Smooth muscle cell (in vitro differentiated cells): Measurements from ENCODE around the gene SMAD5. TPM values are rescaled to one million over a fixed set of nuclear protein-coding genes. Genes with fewer than 3 reads are reported as not detected.
A peak's percentile ranks its signal among the peaks of the same experiment; 100 is the strongest.

Experiments used
- DNase-seq: peaks from one replicate; lab custom pipeline; 2025; ENCODE audit not compliant: unreplicated experiment; lab: John Stamatoyannopoulos, UW
- H2AFZ ChIP-seq: fragments of 200-600 bp; sonication (generic); 2 replicates; pipeline ENCODE4 v1.6.0; 2016; ENCODE audit warnings: antibody characterized with exemption, low read depth, mild to moderate bottlenecking
- H3F3A ChIP-seq: fragments of 200-600 bp; sonication (generic); 2 replicates; pipeline ENCODE4 v1.6.0; 2017; ENCODE audit warnings: antibody characterized with exemption, low read depth
- H3K27ac ChIP-seq: fragments of 200-600 bp; sonication (generic); 2 replicates; pipeline ENCODE4 v1.5.1; 2016; ENCODE audit warnings: low read depth, mild to moderate bottlenecking
- H3K27me3 ChIP-seq: fragments of 200-600 bp; sonication (generic); 2 replicates; pipeline ENCODE4 v1.6.1; 2016; ENCODE audit warnings: low read depth, mild to moderate bottlenecking
- H3K36me3 ChIP-seq: fragments of 200-600 bp; sonication (generic); 2 replicates; pipeline ENCODE4 v1.5.1; 2016; ENCODE audit warnings: low read depth
- H3K4me1 ChIP-seq: fragments of 200-600 bp; sonication (generic); 2 replicates; pipeline ENCODE4 v1.5.1; 2016; ENCODE audit warnings: low read depth
- H3K4me2 ChIP-seq: fragments of 200-600 bp; sonication (generic); 2 replicates; pipeline ENCODE4 v1.6.0; 2016; ENCODE audit warnings: mild to moderate bottlenecking
- H3K4me3 ChIP-seq: fragments of 200-600 bp; sonication (generic); 2 replicates; pipeline ENCODE4 v1.5.1; 2016; ENCODE audit warnings: mild to moderate bottlenecking
- H3K79me2 ChIP-seq: fragments of 200-600 bp; sonication (generic); 2 replicates; pipeline ENCODE4 v1.6.0; 2016; ENCODE audit warnings: low read depth, mild to moderate bottlenecking
- H3K9ac ChIP-seq: fragments of 200-600 bp; sonication (generic); 2 replicates; pipeline ENCODE4 v1.6.0; 2016; ENCODE audit warnings: low read depth
- H3K9me3 ChIP-seq: fragments of 200-600 bp; sonication (generic); replicated peaks from 2 replicates; pipeline ENCODE4 v1.5.1; 2016; ENCODE audit warnings: low read depth
- H4K20me1 ChIP-seq: fragments of 200-600 bp; sonication (generic); 2 replicates; pipeline ENCODE4 v1.6.0; 2016; ENCODE audit warnings: low read depth
- WGBS: methylation state at CpG from one replicate; pipeline ENCODE4 v1.1.7; 2016; ENCODE audit warnings: low lambda C conversion rate; 5-methylcytosine and 5-hydroxymethylcytosine counted together
- polyA plus RNA-seq: library from polyadenylated mRNA; unstranded; fragments of >200 nt; fragmentation: Nextera tagmentation; extraction: Ambion mirVana; gene quantifications from 2 replicates; pipeline ENCODE4 v1.2.1, GENCODE V29; 2016
- total RNA-seq: library from RNA; depleted of rRNA; stranded (reverse); fragments of >200 nt; gene quantifications from 2 replicates; pipeline ENCODE4 v1.2.3, GENCODE V29; 2014
- TF ChIP-seq, protein P1 (sequence below): fragments of 200-600 bp; sonication (generic); IDR thresholded peaks from 2 replicates; pipeline ENCODE4 v1.5.1; 2017; ENCODE audit warnings: borderline replicate concordance, mild to moderate bottlenecking, antibody characterized with exemption; ENCODE audit not compliant: insufficient read depth, poor library complexity, severe bottlenecking

Gene SMAD5
- total and polyA plus RNA-seq, 2 experiments from 2014 or later: 28.5 to 61.7 TPM

DNA sequence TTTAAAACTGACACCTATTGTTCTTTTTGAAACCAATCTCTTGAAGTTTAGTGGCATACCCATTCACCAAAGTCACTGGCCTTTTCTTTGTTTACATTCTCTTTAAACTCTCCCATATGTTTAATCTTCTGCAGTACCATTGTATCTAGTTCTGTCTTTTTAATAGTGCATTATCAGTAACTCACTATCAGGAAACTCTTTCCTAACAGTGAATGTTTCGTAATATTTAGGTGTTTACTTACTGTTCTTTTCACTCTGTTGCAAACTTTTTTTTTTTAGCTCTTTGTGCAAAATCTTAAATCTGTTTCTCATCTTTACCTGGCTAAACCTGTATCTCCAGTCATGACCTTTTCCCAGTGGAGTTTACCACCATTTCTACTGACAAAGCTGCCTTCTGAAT lies 17.2 kb downstream of the SMAD5 start:
- H3K36me3 ChIP-seq: no peaks in the 10 kb centered on the region
- H3K27ac ChIP-seq: peak overlapping the region; percentile 19
- H3K9me3 ChIP-seq: no peaks in the 10 kb centered on the region
- TF ChIP-seq, protein P1, sequence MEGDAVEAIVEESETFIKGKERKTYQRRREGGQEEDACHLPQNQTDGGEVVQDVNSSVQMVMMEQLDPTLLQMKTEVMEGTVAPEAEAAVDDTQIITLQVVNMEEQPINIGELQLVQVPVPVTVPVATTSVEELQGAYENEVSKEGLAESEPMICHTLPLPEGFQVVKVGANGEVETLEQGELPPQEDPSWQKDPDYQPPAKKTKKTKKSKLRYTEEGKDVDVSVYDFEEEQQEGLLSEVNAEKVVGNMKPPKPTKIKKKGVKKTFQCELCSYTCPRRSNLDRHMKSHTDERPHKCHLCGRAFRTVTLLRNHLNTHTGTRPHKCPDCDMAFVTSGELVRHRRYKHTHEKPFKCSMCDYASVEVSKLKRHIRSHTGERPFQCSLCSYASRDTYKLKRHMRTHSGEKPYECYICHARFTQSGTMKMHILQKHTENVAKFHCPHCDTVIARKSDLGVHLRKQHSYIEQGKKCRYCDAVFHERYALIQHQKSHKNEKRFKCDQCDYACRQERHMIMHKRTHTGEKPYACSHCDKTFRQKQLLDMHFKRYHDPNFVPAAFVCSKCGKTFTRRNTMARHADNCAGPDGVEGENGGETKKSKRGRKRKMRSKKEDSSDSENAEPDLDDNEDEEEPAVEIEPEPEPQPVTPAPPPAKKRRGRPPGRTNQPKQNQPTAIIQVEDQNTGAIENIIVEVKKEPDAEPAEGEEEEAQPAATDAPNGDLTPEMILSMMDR: no peak
- no peaks in the 10 kb centered on the region for H3F3A ChIP-seq
- peaks cover 100% of the 10 kb centered on the region for H4K20me1 ChIP-seq
- no peaks in the 10 kb centered on the region for H3K27me3 ChIP-seq
- DNase-seq: no peak
- no peak overlapping the region for H3K4me3 ChIP-seq
- H3K4me1 ChIP-seq: peaks cover 7% of the 10 kb centered on the region
- no peak overlapping the region for H3K9ac ChIP-seq
- H3K79me2 ChIP-seq: peaks cover 100% of the 10 kb centered on the region
- 60% methylated on average over 1 of the region's 1 CpG for WGBS
- no peak overlapping the region for H3K4me2 ChIP-seq
- no peak overlapping the region for H2AFZ ChIP-seq

DNA sequence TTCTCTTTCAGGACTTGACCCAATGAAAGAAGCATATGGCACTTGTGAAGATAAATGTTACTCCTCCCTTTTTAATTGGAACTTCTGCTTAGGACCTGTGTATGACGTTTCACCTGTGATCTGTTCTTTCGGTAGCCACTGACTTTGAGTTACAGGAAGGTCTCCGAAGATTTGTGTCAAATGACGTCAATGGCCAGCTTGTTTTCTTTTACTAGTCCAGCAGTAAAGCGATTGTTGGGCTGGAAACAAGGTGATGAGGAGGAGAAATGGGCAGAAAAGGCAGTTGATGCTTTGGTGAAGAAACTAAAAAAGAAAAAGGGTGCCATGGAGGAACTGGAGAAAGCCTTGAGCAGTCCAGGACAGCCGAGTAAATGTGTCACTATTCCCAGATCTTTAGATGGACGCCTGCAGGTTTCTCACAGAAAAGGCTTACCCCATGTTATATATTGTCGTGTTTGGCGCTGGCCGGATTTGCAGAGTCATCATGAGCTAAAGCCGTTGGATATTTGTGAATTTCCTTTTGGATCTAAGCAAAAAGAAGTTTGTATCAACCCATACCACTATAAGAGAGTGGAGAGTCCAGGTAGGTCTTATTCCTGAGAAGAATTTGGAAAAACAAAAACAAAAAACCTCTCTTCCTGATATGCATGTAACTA lies 21.1 kb downstream of the SMAD5 start:
- H3F3A ChIP-seq: no peaks in the 10 kb centered on the region
- no peak for DNase-seq
- TF ChIP-seq, protein P1: no peak

DNA sequence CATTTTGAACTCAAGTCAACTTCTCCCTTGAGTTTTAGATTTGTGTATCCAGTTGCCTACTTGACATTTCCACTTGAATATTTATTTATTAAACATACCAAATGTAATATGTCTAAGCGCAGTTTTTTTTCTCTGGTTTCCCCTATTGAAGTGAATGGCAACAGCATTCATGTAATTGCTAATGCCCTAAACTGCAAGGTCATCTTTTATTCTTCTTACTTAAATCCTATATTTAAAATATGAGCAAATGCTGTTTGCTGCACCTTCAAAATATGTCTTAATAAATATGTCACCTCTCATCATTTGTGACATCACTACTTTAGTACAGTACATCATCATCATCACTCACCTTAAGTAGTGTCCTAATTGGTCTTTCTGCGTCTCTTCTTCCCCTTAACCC lies 22.4 kb downstream of the SMAD5 start:
- Histone ChIP-seq H3F3A (no peaks in the 10 kb centered on the region), H3K27ac (no peak overlapping the region), H2AFZ (no peak overlapping the region), H4K20me1 (peaks cover 99% of the 10 kb centered on the region), H3K4me1 (peaks cover 6% of the 10 kb centered on the region), H3K79me2 (peaks cover 100% of the 10 kb centered on the region), H3K4me3 (no peak overlapping the region), H3K27me3 (no peaks in the 10 kb centered on the region), H3K9me3 (no peaks in the 10 kb centered on the region), H3K4me2 (no peak overlapping the region), H3K9ac (no peak overlapping the region), H3K36me3 (peaks cover 4% of the 10 kb centered on the region)
- no peak for DNase-seq
- 100% methylated on average over 2 of the region's 2 CpGs for WGBS
- TF ChIP-seq, protein P1: no peak

More for the DNA sequence above, 21.1 kb downstream of the SMAD5 start:
- 96% methylated on average over 11 of the region's 11 CpGs for WGBS
- no peaks in the 10 kb centered on the region for H3K27me3 ChIP-seq
- H3K36me3 ChIP-seq: peaks cover 4% of the 10 kb centered on the region
- no peak overlapping the region for H2AFZ ChIP-seq
- no peak overlapping the region for H3K4me3 ChIP-seq
- H3K4me2 ChIP-seq: no peak overlapping the region
- no peak overlapping the region for H3K9ac ChIP-seq
- H3K27ac ChIP-seq: no peak overlapping the region
- H3K4me1 ChIP-seq: peaks cover 7% of the 10 kb centered on the region
- H3K79me2 ChIP-seq: peaks cover 100% of the 10 kb centered on the region
- H3K9me3 ChIP-seq: no peaks in the 10 kb centered on the region
- H4K20me1 ChIP-seq: peaks cover 99% of the 10 kb centered on the region

DNA sequence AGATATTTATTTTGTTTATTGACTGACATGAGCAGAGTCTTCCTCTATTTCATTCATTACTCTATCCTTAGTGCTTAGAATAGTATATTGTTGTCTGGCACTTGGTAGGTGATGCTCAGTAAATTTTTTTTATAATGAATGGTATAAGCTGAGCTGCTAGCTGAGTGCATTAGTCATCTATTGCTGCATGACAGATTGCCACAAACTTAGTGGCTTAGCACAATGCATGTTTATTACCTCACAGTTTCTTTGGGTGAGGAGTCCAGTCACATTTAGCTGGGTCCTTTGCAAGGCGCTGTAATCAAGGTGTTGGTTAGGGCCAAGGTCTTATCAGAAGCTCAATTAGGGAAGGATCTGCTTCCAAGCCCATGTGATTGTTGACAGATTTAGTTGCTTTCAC lies 23.1 kb downstream of the SMAD5 start:
- Histone ChIP-seq H3K4me1 (peaks cover 5% of the 10 kb centered on the region), H4K20me1 (peaks cover 99% of the 10 kb centered on the region), H3F3A (no peaks in the 10 kb centered on the region), H3K9ac (no peak overlapping the region), H3K9me3 (no peaks in the 10 kb centered on the region), H3K36me3 (peaks cover 4% of the 10 kb centered on the region), H3K79me2 (peaks cover 99% of the 10 kb centered on the region), H2AFZ (no peak overlapping the region), H3K27ac (no peak overlapping the region), H3K27me3 (no peaks in the 10 kb centered on the region), H3K4me2 (no peak overlapping the region), H3K4me3 (no peak overlapping the region)
- TF ChIP-seq, protein P1: no peak
- WGBS: 95% methylated on average over 1 of the region's 1 CpG
- no peak for DNase-seq
